DMS 273 treated with DMSO at 0.1 percent for 48 hours (cell line): ENCODE results near the gene NKX1-1.

Experiments
- DNase-seq: peaks from one replicate; lab custom pipeline; 2025; lab: John Stamatoyannopoulos, UW

Gene NKX1-1

DNA sequence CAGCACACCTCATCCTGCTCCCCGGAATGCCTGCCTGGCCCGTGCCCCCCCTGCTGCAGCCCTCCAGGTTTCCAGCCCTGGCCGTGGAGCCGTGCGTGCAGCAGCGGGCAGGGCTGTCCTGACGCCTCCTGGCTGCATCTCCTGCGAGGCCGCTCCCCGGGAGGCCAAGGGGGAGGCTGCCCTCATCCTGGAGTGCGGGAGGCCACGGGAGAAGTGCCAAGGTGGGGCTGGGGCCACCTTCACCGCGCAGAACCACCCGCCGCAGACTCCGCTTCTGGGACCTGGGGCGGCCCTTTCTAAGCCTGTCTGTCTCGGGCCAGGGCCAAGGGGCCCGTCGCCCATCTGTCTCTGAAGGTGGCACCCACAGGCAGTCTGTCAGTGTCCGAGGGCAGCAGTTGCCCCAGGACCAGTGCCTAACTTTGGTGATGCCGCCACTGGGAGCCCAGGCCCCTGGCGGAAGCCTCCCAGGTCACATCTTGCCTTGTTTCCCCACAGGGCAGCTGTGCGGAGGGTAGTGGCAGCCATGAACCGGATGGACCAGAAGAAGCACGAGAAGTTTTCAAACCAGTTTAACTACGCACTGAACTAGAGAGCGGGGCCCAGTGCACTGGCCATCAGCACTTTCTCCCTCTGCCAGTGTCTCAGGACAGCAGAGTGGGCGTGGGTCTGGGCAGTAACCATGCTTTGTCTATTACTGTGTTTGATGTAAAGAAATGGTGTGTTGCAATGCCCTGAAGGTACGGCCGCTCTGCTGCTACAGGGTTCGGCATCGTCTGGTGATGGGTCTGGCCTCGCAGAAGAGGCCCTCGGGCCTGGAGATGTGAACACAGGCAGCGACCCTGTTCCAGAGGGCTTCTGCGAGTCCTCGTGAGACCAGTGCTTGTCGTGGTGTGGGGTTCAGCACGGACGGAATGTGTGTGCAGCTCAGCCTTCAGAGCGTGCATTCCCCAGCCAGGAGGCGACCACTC lies 20.6 kb downstream of the NKX1-1 start:
- no peak for DNase-seq

DNA sequence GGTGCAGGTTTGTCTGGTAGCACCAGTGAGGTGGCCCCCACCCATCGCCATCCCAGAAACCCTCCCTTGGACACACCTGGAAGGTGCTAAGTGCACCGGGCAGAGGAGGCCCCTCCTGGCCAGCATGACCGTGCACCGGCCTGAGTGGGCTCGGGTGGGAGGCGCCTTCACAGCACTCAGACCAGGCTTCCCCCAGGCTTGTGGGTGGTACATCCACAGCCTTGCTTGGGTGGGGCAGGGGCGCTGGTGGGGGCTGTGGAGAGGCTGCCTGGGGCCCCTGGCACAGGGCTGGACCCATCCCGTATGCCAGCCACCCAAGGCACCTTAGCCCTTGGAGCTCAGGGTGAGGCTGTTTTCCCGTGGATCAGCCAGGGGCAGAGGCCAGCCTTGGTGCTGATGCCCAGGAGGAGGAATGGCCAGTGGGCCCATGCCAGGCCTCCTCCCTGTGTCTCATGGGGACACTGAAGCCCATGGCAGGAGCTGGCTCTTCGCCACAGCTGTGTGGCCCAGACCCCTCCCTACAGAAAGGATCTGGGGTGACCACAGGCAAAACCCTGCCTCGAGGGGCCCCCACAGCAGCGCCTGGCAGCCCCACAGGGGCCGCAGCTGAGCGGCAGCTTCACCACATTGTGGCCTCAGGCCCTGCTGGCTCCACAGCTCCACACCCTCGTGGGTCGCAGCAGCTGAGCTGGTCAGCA lies 21.4 kb downstream of the NKX1-1 start:
- no peak for DNase-seq

- DNase-seq = no peak
Measured at GRCh38 chr4:1383728-1384591, 22.3 kb downstream of the NKX1-1 start.

DNA sequence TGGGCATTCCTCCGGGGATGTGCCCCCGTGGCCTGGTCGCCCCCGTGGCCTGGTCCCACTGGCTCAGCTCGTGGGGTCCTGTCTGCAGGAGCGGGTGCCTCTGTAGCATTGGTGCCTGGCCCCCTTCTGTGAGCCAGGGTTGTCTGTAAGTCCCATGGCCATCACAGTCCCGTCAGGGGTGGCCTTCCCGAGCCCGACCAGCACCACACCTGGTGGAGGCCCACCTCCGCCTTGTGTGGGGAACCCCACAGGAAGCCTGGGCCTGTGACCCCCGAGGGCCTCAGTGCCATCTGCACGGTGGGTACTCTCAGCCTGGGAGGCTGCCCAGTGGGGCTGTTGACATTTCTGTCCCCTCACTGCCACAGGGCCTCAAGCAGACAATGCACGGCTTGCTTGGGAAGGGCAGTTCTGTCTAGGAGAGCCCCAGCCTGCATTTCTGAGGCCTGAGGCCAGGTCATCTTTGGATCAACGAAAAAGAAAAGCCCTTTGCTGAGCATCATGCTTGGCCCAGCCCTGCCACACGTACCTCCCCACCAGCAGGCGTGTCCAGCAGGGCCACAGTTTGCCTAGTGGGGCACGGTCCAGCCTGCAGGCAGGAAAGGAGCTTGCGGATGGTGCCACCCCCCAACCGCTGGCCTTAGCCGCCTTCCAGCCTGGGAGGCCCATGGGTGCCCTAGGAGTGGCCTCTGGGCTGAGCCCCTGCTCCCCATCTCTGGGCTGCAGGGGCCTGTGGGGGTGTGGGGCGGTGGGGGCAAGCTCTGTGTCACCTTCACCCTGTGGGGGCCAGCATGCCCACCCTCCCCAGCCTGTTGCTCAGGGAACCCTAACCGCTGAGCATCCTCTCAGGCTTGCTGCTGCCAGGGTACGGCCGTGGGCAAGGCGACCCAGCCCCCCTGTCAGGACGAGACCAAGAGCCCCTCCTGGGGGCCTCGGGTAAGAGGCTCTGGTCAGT lies 23.2 kb downstream of the NKX1-1 start:
- DNase-seq = no peak

DNA sequence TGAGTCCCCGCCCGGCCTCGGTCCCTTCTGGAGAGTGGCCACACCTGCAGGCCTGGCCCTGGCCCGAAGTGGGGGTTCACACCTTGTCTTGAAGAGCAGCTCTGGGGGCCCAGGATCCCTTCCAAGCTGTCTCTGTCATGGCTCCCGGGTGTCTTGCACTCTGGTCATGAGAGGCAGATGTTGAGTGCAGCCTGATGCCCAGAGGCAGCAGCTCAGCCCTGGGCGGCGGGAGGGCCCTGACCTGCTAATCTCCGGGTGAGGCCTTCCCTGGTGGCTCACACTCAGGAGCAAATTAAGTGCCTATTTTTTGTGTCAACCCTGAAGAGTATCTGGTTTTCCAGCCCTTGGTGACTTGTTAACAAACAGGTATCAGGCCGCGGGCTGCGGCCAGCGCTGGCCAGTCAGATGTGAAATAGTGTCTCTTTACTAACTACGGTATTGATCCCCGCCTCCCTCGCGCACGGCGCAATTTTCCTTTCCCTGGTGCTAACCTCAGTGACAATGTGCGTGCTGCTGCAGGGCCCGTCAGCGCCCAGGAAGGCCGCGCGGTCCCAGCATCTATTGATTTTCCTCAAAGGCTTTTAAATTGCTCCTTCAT lies 24.2 kb downstream of the NKX1-1 start:
- DNase-seq = no peak

DNA sequence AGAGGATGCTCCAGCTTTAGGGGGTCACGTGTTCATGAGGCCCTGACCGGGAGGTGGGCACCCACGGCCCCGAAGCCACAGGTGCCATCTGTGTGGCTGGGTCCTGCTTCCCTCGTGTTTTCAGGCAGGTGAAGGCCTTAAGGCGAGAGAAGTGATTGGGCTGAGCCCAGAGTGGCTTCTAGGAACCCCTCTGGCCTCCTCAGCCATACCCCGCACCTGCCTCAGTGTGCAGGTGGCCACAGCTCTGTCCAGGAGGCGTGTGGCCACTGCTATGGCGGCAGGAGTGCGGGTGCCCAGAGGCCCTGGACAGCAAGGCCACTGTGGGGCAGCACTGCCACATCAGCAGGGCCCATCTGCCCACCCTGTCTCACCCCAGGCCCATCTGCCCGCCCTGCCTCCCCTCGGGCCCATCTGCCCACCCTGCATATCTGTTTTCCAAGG lies 25.0 kb downstream of the NKX1-1 start:
- no peak for DNase-seq

GRCh38 chr4:1380368-1381151 lies 25.7 kb downstream of the NKX1-1 start:
- no peak for DNase-seq

DNA sequence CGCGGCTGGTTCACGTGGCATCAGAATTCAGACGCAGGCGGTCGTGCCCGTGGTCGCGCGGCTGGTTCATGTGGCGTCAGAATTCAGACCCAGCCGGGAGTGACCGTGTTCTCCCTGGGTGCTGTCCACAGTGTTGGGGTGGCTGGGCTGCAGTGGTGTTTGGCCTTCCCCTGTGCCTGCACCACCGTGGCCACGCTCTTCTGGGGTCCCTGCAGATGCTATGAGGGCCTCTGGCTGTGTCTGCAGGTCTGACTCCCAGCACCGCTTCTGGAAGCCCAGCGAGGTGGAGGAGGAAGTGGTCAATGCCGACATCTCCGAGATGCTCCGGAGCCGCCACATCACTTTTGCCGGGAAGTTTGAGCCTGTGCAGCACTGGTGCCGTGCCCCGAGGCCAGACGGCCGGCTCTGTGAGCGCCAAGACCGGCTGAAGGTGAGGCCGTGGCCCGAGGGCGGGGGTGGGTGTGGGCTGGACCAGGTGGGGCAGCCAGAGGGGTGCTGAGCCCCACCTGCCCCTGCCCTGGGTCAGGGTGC lies 26.4 kb downstream of the NKX1-1 start:
- DNase-seq = no peak

DNA sequence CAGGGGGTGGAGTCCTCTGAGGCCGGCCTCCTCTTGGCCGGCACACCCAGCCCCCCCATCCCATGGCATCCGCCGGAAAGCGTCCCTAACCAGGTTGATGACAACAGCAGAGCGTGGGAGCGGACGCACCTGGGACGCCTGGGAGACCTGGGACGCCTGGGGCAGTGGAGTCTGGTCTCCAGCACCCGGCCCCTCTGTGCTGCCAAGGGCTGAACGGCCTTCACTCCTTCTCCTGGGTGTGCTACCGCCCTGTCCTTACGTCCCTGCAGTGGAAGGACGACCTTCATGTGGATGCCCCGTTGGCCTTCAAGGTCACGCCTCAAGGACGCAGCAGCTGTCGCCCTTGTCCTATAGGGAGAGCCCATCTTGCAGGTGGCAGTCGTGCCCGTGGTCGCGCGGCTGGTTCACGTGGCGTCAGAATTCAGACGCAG lies 26.9 kb downstream of the NKX1-1 start:
- no peak for DNase-seq

- DNase-seq = no peak
Measured at GRCh38 chr4:1378559-1379231, 27.5 kb downstream of the NKX1-1 start.

GRCh38 chr4:1377606-1378261 lies 28.5 kb downstream of the NKX1-1 start:
- no peak for DNase-seq

DNA sequence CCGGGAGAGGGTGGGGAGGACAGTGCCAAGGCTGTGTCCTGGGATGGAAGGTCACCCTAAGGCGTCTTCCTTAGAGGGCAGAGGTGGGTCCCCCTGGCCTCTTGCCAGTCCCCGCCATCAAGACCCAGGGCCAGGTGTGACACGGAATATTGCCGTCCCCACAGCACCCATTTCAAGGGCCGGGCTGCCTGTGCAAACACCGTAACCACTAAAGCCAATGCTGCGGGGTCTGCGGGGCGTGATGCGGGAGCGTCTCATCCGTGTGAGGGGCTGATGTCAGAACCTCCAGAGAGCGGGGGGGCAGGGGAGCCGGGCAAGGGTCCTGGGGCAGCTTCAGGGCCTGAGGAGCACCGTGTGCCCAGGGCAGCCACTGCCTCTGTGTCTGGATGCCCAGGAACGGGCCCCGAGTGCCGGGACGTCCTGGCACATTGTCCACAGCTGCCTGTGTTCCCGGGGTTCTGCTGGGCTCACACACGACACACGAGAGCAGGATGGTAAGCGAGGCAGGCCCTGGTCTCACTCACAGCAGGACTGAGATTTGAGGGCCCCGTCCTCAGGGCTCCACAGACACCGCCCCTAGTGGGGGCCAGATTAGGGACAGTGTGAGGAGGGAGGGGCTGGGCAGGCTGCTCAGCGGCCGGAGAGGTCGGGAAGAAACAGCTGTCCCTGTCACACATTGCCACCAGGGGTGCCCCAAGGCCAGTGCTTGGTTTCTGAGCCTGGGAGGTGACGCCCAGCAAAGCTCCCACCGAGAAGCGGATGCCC lies 29.2 kb downstream of the NKX1-1 start:
- DNase-seq = no peak

GRCh38 chr4:1376391-1376840 lies 29.8 kb downstream of the NKX1-1 start:
- no peak for DNase-seq

GRCh38 chr4:1375761-1376322 lies 30.4 kb downstream of the NKX1-1 start:
- DNase-seq = no peak

DNA sequence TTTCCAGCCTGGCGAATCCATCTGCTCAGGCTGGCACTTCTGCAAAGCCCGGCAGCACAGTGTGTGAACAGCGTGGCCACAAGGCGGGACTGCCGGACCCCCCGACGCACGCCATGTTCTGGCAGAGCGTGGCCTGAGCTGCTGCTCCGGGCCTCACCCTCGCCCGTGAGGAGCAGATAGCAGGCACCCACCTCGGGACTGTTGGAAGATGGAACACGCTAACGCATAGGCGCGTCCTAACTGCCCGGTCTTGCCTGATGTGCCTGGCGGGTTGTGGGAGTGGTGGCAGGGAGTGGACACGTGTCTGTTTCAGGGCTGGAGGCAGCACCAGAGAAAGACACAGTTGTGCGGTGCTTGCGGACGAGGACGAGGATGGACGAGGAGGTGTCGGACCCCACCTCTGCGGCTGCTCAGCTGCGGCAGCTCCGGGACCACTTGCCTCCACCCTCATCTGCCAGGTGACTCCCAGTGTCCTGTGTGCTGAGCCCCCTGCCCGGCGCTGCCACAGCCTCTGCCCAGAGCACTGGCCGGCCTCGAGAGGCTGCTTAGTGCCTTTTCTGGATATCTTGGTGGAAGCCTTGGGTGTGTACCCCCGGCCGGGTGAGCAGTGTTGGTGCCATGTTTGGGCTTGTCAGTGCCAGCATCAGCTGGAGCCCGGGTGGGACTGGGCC lies 31.1 kb downstream of the NKX1-1 start:
- DNase-seq = no peak

DNA sequence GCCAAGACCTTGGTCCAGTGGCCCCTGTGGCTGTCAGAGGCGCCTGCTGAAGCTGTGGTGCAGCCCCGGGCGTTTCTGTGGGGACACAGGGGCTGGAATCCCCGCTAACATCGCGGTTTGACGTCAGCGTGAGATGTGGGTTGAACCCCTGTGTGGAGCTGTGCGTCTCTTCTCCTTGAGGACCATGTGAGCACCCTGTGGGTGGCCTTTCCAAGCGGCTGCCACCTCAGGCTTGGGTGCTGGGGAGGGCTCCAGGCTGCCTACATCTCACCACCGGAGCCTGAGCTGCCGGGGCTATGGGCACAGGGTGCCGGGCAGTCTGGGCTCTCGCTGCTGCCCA lies 31.6 kb downstream of the NKX1-1 start:
- no peak for DNase-seq
